ENCODE results near the gene PTPA.
"Not testable (repeated sequence)": the region's sequence is repeated elsewhere in the genome, so short reads cannot be mapped to it uniquely, and the experiment has no call there.

DNA sequence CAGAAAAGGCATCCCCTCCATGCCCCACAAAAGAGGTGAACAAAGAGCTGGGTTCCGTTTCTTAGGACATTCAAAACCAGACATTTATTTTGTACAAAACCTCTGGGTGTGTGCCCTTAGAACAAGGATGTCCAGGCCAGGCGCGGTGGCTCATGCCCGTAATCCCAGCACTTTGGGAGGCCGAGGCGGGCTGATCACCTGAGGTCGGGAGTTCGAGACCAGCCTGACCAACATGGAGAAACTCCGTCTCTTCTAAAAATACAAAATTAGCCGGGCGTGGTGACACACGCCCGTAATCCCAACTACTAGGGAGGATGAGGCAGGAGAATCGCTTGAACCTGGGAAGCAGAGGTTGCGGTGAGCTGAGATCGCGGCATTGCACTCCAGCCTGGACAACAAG is 1.3 kb downstream of the PTPA start:
- TF ChIP-seq, protein P1, sequence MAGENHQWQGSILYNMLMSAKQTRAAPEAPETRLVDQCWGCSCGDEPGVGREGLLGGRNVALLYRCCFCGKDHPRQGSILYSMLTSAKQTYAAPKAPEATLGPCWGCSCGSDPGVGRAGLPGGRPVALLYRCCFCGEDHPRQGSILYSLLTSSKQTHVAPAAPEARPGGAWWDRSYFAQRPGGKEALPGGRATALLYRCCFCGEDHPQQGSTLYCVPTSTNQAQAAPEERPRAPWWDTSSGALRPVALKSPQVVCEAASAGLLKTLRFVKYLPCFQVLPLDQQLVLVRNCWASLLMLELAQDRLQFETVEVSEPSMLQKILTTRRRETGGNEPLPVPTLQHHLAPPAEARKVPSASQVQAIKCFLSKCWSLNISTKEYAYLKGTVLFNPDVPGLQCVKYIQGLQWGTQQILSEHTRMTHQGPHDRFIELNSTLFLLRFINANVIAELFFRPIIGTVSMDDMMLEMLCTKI (IDR thresholded peaks at IDR 0.05; ENCODE audit: partially characterized antibody), result not testable (repeated sequence)
- TF ChIP-seq CREB1 (IDR thresholded peaks at IDR 0.05); CREB1 (CRISPR knock-in tag; IDR thresholded peaks at IDR 0.05); ZNF324 (CRISPR knock-in tag; IDR thresholded peaks at IDR 0.05); TFAM (CRISPR knock-in tag; conservative IDR thresholded peaks at IDR 0.05); NR3C1 (CRISPR knock-in tag; IDR thresholded peaks at IDR 0.05): not testable (repeated sequence)
